HG03565 (cell line): ENCODE results near the gene CPPED1.
A peak's percentile ranks its signal among the peaks of the same experiment; 100 is the strongest.
"Not testable (repeated sequence)": the region's sequence is repeated elsewhere in the genome, so short reads cannot be mapped to it uniquely, and the experiment has no call there.

Experiments
- ATAC-seq: cut with Tn5 transposase; IDR thresholded peaks from one replicate; pipeline ENCODE4 v1.9.1; 2021; ENCODE audit warnings: mild to moderate bottlenecking, moderate library complexity; ENCODE audit not compliant: unreplicated experiment

CPPED1 gene

GRCh38 chr16:12802661-12803060 lies 1.0 kb downstream of the CPPED1 start:
- ATAC-seq: no peak

- ATAC-seq: no peak
Measured at GRCh38 chr16:12802048-12802447, 1.6 kb downstream of the CPPED1 start.

- peak; percentile 34 for ATAC-seq
Measured at GRCh38 chr16:12801511-12802042, 2.1 kb downstream of the CPPED1 start.

GRCh38 chr16:12800817-12801216 lies 2.9 kb downstream of the CPPED1 start:
- ATAC-seq: no peak

- not testable (repeated sequence) for ATAC-seq
Measured at GRCh38 chr16:12799996-12800395, 3.7 kb downstream of the CPPED1 start.

GRCh38 chr16:12798846-12799245 lies 4.8 kb downstream of the CPPED1 start:
- ATAC-seq: no peak

- ATAC-seq: no peak
Measured at GRCh38 chr16:12798171-12798570, 5.5 kb downstream of the CPPED1 start.

- ATAC-seq: no peak
Measured at GRCh38 chr16:12796498-12796897, 7.2 kb downstream of the CPPED1 start.

GRCh38 chr16:12794486-12795387 lies 8.9 kb downstream of the CPPED1 start:
- ATAC-seq: no peak

- ATAC-seq: no peak
Measured at GRCh38 chr16:12793865-12794240, 9.8 kb downstream of the CPPED1 start.

- no peak for ATAC-seq
Measured at GRCh38 chr16:12793120-12793864, 10.4 kb downstream of the CPPED1 start.

- not testable (repeated sequence) for ATAC-seq
Measured at GRCh38 chr16:12792528-12792927, 11.2 kb downstream of the CPPED1 start.

GRCh38 chr16:12791340-12791739 lies 12.3 kb downstream of the CPPED1 start:
- no peak for ATAC-seq

GRCh38 chr16:12788758-12789157 lies 14.9 kb downstream of the CPPED1 start:
- ATAC-seq: no peak

GRCh38 chr16:12786081-12786480 lies 17.6 kb downstream of the CPPED1 start:
- no peak for ATAC-seq

GRCh38 chr16:12784076-12784475 lies 19.6 kb downstream of the CPPED1 start:
- ATAC-seq: no peak

- ATAC-seq: no peak
Measured at GRCh38 chr16:12781777-12782176, 21.9 kb downstream of the CPPED1 start.

GRCh38 chr16:12780467-12780866 lies 23.2 kb downstream of the CPPED1 start:
- no peak for ATAC-seq

- no peak for ATAC-seq
Measured at GRCh38 chr16:12778726-12779125, 25.0 kb downstream of the CPPED1 start.

- no peak for ATAC-seq
Measured at GRCh38 chr16:12775656-12776236, 27.9 kb downstream of the CPPED1 start.

- no peak for ATAC-seq
Measured at GRCh38 chr16:12773221-12773620, 30.5 kb downstream of the CPPED1 start.
